GF-D8 (cell line): ENCODE results near the gene THAP2.
"Not testable (repeated sequence)": the region's sequence is repeated elsewhere in the genome, so short reads cannot be mapped to it uniquely, and the experiment has no call there.

ENCODE experiments used
- DNase-seq: peaks from one replicate; lab custom pipeline; 2025; lab: John Stamatoyannopoulos, UW

THAP2 gene

DNA sequence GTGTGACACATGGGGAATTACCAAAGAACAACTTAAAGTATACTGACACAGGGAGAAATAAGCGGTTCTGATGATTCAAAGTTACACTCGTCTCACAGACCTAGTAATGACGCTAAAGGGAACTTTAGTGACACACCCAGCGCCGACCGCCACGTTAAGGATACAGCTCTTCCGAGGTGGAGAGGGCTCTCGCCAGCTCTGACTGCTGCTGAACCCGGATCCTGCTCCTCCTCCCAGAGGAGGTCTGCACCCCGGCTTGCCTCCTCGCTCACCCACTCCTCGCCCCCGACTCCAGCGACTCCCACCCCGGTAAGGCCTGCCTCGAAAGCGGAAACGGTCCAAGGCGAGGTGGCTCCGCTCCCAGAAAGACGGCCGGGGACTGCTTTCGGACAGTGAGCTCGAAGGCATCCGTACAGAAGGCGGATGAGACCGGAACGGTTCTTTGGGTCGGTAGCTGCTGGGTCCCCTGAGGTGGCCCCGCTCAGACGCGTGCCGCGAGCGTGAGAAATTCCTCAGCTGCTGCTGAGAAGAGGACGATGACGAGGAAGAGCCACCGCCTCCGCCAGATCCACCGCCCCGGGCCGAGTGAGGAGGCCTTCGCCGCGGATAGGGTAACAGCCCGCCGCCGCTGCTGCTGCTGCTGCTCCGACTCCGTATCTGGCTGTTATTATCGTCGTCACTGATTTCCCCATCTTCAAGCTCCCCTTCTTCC, 1.1 kb upstream of the THAP2 start:
- DNase-seq: peak; percentile 17

DNA sequence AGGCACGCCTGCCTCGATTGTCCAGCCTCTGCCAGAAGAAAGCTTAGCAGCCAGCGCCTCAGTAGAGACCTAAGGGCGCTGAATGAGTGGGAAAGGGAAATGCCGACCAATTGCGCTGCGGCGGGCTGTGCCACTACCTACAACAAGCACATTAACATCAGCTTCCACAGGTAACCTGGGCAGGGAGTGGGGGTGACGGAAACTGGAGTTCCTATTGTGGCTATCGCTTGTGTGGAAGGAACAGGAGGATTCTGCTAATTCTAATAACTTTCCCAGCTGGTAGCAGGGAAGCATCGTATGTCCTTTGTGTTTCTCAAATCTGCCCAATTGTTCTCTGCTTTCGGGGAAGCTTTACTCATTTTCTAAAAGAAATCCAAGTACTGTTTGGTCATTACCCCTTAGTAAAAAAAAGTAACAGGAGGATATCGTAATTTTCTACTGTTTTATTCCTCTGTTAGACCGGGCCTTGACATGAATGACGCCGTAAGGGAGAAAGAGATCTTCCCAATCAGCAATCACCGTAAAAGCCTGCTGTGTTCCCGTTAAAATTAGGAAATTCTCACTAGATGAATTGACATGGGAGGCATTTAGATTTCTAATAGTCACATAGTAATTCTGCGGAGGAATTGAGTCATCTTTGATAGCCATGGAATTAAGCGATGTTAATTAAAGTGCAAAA, 449 bp downstream of the THAP2 start:
- DNase-seq: no peak

DNA sequence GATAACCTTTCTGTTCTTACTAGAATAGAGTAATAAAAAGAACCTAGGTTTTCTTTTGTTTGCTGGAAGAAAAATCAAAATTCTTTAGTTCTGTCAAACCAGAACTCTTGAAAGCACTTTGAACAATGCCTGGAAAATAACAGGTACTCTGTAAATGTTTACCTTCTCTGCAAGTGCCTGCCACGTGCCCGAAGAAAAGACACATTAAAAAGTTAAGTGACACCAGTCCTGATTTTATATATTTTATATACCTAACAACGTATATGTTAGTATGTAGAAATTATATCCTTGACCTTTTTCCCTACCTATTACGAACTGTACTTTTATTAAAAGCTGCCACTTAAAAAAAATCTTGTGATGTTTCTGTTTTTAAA, 976 bp downstream of the THAP2 start:
- no peak for DNase-seq

DNA sequence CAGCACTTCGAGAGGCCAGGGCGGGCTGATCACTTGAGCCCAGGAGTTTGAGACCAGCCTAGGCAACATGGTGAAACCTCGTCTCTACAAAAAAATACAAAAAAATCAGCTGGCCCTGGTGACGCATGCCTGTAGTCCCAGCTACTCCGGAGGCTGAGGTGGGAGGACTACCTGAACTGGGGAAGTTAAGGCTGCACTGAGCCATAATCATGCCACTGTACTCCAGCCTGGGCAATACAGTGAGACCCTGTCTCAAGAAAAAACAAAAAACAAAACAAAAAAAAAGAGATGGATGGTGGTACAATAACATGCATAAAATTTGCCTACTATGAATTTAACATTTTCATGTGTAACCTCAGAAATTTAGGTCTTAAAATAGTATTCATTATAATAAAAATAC, 2.2 kb downstream of the THAP2 start:
- DNase-seq: no peak

DNA sequence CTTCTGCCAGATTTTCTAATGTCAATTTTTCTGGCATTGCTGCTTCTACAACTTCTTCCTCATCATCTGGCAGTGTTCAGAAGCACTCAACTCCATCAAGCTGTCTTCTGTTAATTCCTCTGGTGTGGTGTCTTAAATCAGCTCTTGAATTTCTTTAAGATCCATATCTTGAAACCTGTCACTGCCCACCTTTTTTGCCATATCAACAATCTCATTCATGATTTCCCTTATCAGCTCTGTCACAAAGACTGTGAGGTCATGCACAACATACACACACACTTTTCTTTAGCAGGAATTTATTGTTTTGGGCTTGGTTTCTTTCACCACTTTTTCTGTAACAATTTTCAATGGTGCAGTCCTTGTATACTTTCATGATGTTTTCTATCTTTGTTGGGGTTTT, 7.2 kb downstream of the THAP2 start:
- DNase-seq: no peak

DNA sequence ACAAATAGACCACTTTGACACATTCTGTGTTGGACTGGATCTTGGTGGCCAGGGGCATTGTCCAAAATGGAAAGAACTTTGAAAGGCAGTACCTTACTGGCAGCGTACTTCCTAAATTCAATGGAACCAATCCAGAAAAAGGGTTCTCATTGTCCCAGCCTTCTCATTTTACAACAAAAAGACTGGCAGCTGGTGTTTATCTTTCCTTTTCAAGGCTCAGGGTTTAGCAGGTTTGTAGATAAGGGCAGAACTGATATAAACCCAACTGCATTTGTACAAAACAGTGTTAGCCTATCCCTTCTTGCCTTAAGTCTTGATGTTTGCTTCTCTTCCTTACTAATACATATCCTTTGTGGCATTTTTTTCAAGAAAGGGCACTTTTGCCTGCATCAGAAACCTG, 7.7 kb downstream of the THAP2 start:
- DNase-seq: no peak

DNA sequence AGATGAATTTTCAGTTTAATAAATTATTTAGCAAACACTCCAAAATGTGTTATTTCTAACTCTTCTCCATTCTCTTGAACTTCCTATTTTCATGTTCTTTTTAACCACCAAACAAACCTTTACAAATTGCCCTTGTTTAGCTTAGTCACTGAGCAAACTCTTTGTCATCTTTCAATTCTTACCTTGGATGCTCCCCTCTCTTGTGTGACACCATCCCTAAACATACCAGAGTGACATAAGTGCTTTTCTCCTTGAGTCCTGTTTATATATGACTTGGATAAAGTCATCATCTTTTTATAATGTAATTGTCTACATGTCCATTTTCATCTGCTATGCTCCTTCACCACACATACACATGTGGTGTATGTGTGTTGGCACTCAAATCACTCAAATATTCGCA, 18.4 kb downstream of the THAP2 start:
- DNase-seq: no peak

DNA sequence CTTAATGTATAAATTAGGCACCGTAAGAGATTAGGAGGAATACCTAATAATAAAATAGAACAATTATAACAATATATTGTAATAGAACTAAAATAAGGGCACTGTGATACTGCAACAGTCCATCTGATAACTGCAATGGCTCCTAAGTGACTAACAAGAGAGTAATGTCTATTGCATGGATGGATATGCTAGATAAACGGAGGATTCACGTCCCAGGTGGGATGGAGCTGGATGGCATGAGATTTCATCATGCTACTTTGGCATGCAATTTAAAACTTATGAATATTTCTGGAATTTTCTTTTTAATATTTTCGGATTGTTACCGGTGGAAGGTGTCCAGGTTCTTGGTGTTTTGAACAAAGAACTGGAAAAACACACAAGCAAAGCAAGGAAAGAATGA, 19.5 kb downstream of the THAP2 start:
- no peak for DNase-seq

DNA sequence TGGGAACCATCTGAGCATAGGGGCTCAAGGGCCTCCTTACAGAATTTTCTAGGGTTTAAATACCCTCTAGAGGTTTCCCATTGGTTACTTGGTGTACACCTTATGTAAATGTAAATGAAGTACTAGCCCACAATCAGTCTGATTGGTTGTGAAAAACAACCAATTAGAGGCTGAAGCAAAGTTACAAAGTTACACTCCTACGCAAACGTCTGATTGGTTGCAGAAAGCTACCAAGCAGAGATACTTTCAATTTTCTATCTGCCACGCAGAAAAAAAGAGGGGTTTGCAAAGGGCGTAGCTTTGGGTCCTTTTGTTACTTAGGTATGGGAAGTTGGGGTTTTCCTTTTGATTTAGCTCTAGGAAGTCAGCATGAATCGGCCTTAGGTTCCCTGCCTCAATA, 20.0 kb downstream of the THAP2 start:
- DNase-seq: no peak

DNA sequence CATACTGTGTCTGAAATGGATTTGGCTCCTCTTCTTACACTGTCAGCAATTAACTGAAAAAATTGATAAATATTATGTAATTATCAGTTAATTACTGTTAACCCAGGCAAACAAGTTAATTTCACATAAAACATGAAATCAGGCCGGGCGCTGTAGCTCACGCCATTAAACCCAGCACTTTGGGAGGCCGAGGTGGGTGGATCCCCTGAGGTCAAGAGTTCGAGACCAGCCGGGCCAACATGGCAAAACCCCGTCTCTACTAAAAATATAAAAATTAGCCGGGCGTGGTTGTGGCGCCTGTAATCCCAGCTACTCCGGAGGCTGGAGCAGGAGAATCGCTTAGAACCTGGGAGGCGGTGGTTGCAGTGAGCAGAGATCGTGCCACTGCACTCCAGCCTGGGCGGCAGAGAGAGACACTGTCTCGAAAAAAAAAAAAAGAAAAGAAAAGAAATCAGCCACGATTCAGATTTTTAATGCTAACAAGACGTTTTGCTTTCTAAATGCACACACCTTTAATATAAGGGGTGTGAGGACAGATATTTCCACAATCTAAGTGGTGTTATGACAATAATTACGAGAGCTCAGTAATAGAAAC, 21.3 kb downstream of the THAP2 start:
- no peak for DNase-seq

DNA sequence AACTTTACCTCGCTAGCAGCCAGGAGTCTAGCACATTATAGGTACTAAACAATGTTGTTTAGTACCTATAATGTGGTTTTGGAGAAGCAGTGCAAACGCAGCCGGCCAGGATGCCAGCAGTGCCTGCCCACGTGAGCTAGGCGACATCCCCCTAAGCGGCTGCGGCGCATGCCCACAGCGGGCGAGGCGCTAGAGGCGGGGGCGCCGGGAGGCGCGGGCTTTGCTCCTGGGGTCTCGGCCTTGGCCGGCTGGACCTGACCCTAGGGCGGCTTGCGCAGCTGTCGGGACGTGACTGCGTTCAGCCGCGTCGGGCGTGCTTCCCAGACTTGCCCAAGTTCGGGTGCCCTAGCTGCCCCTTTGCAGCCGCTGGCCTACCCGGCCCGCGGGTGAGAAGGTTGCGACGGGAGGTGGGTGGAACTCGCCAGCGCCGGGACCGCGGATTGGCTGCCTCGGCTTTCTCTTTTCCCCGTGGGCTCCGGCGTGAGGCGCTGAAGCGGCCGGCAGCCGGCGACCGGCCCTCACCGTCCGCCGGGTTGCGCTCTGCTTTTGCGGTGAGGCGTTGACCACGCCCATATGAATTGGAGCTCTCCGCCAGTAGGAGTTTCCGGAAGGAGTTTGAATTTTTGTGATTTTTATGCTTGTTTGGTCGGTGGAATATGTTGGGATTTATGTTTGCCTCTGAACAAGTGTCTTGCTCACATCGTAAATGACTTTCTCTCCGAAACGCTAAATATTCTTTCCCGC, 22.0 kb downstream of the THAP2 start, which contains the start of gene TMEM19:
TSS of gene TMEM19 (plus strand) at position 169 of the 744 bp plus-strand sequence. CDS start 599 bp downstream, outside the sequence.
- DNase-seq: peak; percentile 80

DNA sequence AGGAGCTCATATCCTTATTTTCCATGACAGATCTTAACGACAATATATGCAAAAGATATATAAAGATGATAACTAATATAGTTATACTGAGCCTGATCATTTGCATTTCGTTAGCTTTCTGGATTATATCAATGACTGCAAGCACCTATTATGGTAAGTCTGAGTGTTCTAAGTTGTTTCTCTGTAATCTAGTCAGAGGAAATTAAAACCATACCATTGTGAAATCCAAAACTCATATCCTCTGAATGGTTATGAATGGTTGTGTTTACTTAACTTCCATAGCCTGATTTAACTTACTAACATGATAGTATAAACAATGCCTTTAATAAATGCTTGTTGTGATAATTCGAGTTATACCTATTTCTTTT, 22.5 kb downstream of the THAP2 start:
- DNase-seq: no peak

DNA sequence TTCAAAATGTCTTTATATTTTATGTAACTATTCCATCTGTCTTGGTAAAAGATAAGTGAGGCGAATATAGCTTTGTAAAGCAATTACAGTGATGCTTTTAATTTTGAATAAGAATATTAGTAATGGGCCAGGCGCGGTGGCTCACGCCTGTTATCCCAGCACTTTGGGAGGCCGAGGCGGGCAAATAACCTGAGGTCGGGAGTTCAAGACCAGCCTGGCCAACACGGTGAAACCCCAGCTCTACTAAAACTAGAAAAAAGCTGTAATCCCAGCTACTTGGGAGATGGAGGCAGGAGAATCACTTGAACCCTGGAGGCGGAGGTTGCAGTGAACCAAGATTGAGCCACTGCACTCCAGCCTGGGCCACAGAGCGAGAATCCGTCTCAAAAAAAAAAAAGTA, 23.1 kb downstream of the THAP2 start:
- not testable (repeated sequence) for DNase-seq

DNA sequence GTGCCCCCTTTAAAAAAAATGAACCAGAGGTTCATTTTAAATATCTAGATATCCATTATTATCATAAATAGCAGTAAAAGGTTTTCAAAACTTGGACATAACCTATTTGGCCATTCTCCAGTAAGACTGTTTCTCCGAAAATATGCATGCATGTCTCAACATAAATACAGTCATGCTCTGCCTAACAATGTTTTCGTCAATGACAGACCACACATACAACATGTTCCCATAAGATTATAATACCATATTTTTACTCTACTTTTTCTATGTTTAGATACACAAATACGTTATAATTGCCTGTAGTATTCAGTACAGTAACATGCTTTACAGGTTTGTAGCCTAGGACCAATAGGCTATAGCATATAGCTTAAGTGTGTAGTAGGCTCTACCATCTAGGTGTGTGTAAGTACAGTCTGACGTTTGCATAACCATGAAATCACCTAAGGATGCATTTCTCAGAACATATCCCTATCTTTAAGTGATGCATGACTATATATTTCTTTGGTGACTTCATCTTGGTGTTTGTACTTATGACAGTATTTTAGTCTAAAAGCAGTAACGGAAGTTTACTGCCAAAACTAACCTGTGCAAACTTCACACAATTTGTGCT, 25.0 kb downstream of the THAP2 start:
- no peak for DNase-seq

DNA sequence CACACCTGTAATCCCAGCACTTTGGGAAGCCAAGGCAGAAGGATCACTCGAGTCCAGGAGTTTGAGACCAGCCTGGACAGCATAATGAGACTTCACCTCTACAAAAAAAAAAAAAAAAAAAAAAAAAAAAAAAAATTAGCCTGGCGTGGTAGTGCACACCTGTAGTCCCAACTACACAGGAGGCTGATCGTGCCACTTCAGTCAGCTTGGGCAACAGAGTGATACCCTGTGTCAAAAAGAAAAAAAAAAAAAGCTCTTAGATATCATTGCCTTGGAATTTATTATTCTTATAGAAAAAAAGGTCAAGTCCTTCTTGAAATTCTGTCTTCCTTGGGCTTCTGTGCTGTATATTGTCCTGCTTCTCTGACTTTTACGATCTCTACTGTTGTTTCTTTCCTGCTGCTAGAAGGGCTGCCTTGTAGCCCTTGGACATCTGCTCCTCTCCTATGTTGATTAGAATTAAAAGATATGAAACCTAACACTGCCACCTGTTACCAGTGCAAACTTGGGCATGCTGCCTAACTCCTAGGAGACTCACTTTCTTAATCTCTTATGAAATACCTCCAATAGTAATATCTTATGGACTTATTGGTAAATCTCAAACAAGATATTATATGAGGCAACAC, 27.5 kb downstream of the THAP2 start:
- no peak for DNase-seq

DNA sequence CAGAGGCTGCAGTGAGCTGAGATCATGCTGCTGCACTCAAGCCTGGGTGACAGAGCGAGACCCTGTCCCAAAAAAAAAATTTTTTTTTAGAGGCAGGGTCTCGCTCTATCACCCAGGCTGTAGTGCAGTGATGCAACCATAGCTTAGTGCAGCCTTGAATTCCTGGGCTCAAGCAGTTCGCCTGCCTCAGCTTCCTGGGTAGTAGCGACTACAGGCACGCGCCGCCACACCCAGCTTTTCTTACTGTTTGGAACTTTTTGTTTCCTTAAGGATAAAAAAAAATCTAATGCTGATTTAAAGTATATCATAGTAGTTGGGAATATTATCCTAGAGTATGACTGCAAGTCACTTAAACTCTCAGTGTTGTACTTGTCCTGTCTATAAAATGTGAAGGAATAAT, 29.0 kb downstream of the THAP2 start:
- DNase-seq: no peak

DNA sequence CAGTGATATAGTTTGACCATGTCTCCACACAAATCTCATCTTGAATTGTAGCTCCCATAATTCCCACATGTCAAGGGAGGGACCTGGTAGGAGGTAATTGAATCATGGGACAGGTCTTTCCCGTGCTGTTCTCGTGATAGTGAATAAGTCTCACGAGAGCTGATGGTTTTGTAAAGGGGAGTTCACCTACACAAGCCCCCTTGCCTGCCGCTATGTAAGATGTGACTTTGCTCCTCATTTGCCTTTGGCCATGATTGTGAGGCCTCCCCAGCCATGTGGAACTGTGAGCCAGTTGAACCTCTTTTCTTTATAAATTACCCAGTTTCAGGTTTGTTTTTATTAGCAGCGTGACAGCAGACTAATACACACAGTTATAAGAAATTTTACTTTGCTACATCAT, 29.6 kb downstream of the THAP2 start:
- not testable (repeated sequence) for DNase-seq

DNA sequence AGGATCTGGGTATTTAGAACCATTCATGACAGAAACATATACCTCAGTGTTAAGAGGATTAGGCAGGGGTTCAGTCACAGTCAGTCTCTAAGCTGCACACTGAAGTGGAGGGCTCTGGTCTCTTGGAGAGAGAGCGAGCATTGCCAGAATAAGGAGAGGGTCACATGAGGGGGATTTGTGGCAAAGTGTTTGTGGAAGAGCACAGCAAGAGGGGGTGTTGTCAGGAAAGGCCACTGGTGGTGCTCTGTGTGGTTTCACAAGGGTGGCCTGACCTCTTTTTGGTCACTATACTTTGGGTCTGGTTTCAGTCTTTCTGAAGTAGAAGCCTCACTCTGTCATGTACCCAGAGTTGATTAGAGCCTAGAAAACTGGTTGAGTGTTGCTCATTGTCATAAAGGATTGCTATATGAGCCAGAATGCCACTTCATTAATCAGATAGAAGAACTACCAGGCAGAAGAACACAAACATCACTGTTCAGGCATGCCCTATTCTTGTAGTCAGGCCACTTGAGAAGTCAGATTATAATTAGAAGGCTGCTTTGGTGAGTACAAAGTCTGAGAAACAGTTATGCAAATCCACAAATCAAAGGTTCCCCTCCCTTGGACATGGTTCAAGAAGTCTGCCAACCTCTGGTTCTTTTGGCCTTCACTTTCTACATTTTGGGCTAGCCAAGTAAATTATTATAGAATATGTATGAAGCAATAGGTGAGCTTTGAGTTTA, 30.2 kb downstream of the THAP2 start:
- no peak for DNase-seq

DNA sequence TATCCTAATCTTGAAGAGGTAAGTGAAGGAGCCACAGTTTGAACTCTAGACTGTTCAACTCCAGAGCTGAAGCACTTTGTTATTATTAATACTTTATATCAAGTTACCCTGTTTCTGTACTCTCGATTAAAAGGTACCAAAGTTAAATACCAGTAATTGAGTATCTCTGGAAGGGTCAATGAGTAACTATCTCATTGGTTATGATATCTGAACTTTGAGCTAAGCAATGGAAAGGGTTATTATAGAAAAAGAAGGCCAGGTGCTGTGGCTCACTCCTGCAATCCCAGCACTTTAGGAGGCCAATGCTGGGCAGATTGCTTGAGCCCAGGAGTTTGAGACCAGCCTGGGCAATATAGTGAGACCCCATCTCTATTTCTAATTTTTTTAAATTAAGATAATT, 31.7 kb downstream of the THAP2 start:
- no peak for DNase-seq

DNA sequence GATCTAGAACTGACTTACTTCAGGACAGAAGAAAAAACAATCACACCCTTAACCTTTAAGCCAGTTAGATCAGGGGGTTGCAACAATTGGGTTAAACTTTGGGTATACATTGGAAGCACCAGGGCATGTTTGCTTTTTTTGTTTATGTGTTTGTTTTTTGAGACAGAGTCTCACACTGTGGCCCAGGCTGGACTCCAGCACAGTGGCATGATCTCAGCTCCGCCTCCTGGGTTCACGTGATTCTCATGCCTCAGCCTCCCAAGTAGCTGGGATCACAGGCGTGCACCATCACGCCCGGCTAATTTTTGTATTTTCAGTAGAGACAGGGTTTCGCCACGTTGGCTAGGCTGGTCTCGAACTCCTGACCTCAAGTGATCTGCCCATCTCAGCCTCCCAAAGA, 38.1 kb downstream of the THAP2 start:
- not testable (repeated sequence) for DNase-seq

DNA sequence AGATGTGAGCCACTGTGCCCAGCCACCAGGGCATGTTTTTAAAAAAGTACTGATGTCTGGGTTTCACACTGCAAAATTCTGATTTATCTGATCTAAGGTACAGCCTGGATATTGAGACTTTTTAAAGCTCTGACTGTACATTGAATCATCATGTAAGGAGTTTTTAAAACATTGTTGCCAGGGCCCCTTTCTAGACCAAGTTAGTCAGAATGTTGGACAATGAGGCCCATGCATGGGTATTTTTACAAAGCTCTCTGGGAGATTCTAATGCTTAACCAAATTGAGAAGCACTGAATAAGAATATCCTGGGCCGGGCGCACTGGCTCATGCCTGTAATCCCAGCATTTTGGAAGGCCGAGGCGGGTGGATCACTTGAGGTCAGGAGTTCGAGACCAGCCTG, 38.5 kb downstream of the THAP2 start:
- DNase-seq: no peak
